Lower leg skin (tissue), 4 donors: ENCODE measurements around the gene CREB3L4. TPM values are rescaled to one million over a fixed set of nuclear protein-coding genes. Genes with fewer than 3 reads are reported as not detected.
A peak's percentile ranks its signal among the peaks of the same experiment; 100 is the strongest.

ENCODE experiments used
- DNase-seq, 2 donors: peaks; one replicate each; pipeline ENCODE4 v3.0.0-alpha.2; 2019; ENCODE audit warnings: low spot score in 2 of 2
- H3K4me3 ChIP-seq: fragments of 200-600 bp; sonication (generic); 2 replicates; pipeline ENCODE4 v1.5.1; 2017; ENCODE audit warnings: mild to moderate bottlenecking, low read depth; ENCODE audit not compliant: poor library complexity, severe bottlenecking
- CTCF ChIP-seq, 3 donors: fragments of 450-650 bp; IDR thresholded peaks; one replicate each; pipeline ENCODE4 v1.5.1; 2016; ENCODE audit warnings: antibody characterized with exemption in 3 of 3, mild to moderate bottlenecking in 3 of 3, moderate library complexity in 2 of 3
- POLR2A ChIP-seq, 2 donors: fragments of 450-650 bp; IDR thresholded peaks; one replicate each; pipeline ENCODE4 v1.6.1; 2016 to 2017; ENCODE audit warnings: antibody characterized with exemption in 2 of 2, mild to moderate bottlenecking in 1 of 2, moderate library complexity in 1 of 2
- WGBS, 2 donors: methylation state at CpG; one replicate each; pipeline ENCODE4 v1.1.5; 2018; 5-methylcytosine and 5-hydroxymethylcytosine counted together
- intact Hi-C: fragments of 100-400 bp; cut with DNase I; formaldehyde crosslinking; loops from one replicate; pipeline ENCODE4 v1.15.0; 2023; ENCODE audit warnings: low total_unique reads
- total RNA-seq, 4 donors: library from RNA; depleted of rRNA; stranded (reverse); fragments of >200 nt; gene quantifications; one replicate each; pipeline ENCODE4 v1.1.0, GENCODE V29; 2016

The CREB3L4 gene
- total RNA-seq, 4 donors from 2014 or later = 18.7 to 25.5 (median 22.9) TPM

- DNase-seq = peak; percentile 53 to 92
- TF ChIP-seq CTCF (IDR thresholded peaks at IDR 0.05) (no peak), POLR2A (IDR thresholded peaks at IDR 0.05) (no peak)
- H3K4me3 ChIP-seq = peak overlapping the region; percentile 40
- WGBS, 2 donors = 14% methylated on average over 7 of the region's 7 CpGs
- intact Hi-C loops = loop anchor here (5.0 to 10.0 kb wide), 2 partner anchors 183 to 471 kb away; no protein-coding TSS in a partner anchor
Measured at GRCh38 chr1:153985341-153985912, 17.7 kb downstream of the CREB3L4 start.

GRCh38 chr1:153985941-153986761, 18.4 kb downstream of the CREB3L4 start, which contains the start of gene RAB13:
RAB13 (minus strand) TSS chr1:153986339; CDS start chr1:153986236, 103 bp downstream.
- 2 to 4% methylated on average over 29 to 32 of the region's 32 CpGs for WGBS, 2 donors

GRCh38 chr1:153987621-153988020, 19.9 kb downstream of the CREB3L4 start:
- TF ChIP-seq POLR2A (IDR thresholded peaks at IDR 0.05) = no peak
- no peak for TF ChIP-seq CTCF (IDR thresholded peaks at IDR 0.05)
- no peak for DNase-seq
- intact Hi-C loops = loop anchor here (2.0 to 10.0 kb wide), 3 partner anchors 41 to 473 kb away; partner anchors contain the start of gene DENND4B
- H3K4me3 ChIP-seq = no peak overlapping the region
- WGBS, 2 donors = 92 to 93% methylated on average over 8 of the region's 8 CpGs

More at GRCh38 chr1:153985941-153986761, 18.4 kb downstream of the CREB3L4 start, which contains the start of gene RAB13:
- peak; percentile 84 to 97 for DNase-seq
- H3K4me3 ChIP-seq = peak within 1 kb of the TSS; percentile 40
- TF ChIP-seq CTCF (IDR thresholded peaks at IDR 0.05) = peak in 1 of 3 donors; percentile 11
- TF ChIP-seq POLR2A (IDR thresholded peaks at IDR 0.05) = no peak
- intact Hi-C loops = loop anchor here (2.0 to 10.0 kb wide), 3 partner anchors 39 to 471 kb away; partner anchors contain the start of gene DENND4B

GRCh38 chr1:153990468-153991150, 22.9 kb downstream of the CREB3L4 start, which contains the start of gene RPS27:
RPS27 (plus strand) TSS chr1:153990762; CDS start chr1:153990797, 35 bp downstream.
- WGBS, 2 donors = 0% methylated on average over 36 of the region's 36 CpGs
- TF ChIP-seq POLR2A (IDR thresholded peaks at IDR 0.05) (peak in 1 of 2 donors; percentile 96), CTCF (IDR thresholded peaks at IDR 0.05) (no peak)
- peak; percentile 96 for DNase-seq
- H3K4me3 ChIP-seq = peak within 1 kb of the TSS; percentile 99
- intact Hi-C loops = no loop called here

GRCh38 chr1:153991151-153991630, 23.5 kb downstream of the CREB3L4 start:
- DNase-seq = no peak
- intact Hi-C loops = no loop called here
- 7% methylated on average over 9 of the region's 9 CpGs for WGBS, 2 donors
- H3K4me3 ChIP-seq = peak overlapping the region; percentile 99
- TF ChIP-seq POLR2A (IDR thresholded peaks at IDR 0.05) = no peak
- TF ChIP-seq CTCF (IDR thresholded peaks at IDR 0.05) = no peak
